Mesenchymal stem cell (in vitro differentiated cells and primary cell): Measurements from ENCODE around the gene HSPB2.
"Not testable (repeated sequence)": the region's sequence is repeated elsewhere in the genome, so short reads cannot be mapped to it uniquely, and the experiment has no call there.

Experiments used
- DNase-seq: peaks from one replicate; pipeline ENCODE4 v3.0.0-alpha.2; 2013
- H2AFZ ChIP-seq: one replicate; pipeline ENCODE4 v1.6.1; 2013; ENCODE audit warnings: low read depth, mild to moderate bottlenecking, control low read depth, inconsistent platforms, low read length, moderate library complexity
- H2AK5ac ChIP-seq: 2 replicates; pipeline ENCODE4 v1.6.1; 2013; ENCODE audit warnings: low read length, moderate library complexity, mild to moderate bottlenecking, inconsistent platforms; ENCODE audit not compliant: severe bottlenecking
- H2BK120ac ChIP-seq: one replicate; pipeline ENCODE4 v1.6.1; 2013; ENCODE audit warnings: low read depth, mild to moderate bottlenecking, inconsistent platforms, low read length, moderate library complexity
- H2BK12ac ChIP-seq, 2 experiments: one replicate each; pipeline ENCODE4 v1.6.1; 2013; ENCODE audit warnings: inconsistent platforms in 2 of 2, low read length in 2 of 2, mild to moderate bottlenecking in 2 of 2, moderate library complexity in 2 of 2, control low read depth in 1 of 2
- H2BK15ac ChIP-seq: one replicate; pipeline ENCODE4 v1.6.1; 2013; ENCODE audit warnings: mild to moderate bottlenecking, low read depth, inconsistent platforms; ENCODE audit not compliant: poor library complexity, severe bottlenecking
- H2BK5ac ChIP-seq: 2 replicates; pipeline ENCODE4 v1.6.1; 2013; ENCODE audit warnings: low read depth, mild to moderate bottlenecking, low read length, control low read depth, inconsistent platforms; ENCODE audit not compliant: poor library complexity, severe bottlenecking
- H3K14ac ChIP-seq, 2 experiments: one replicate each; pipeline ENCODE4 v1.6.1; 2013; ENCODE audit warnings: inconsistent platforms in 2 of 2, low read length in 2 of 2, control low read depth in 1 of 2, mild to moderate bottlenecking in 1 of 2, moderate library complexity in 1 of 2
- H3K18ac ChIP-seq, 2 experiments: one replicate each; pipeline ENCODE4 v1.6.1; 2013; ENCODE audit warnings: inconsistent platforms in 2 of 2, low read length in 2 of 2, control low read depth in 1 of 2, low read depth in 1 of 2, mild to moderate bottlenecking in 1 of 2
- H3K23ac ChIP-seq, 2 experiments: one replicate each; pipeline ENCODE4 v1.6.1; 2013; ENCODE audit warnings: inconsistent platforms in 2 of 2, low read length in 2 of 2, mild to moderate bottlenecking in 2 of 2, moderate library complexity in 2 of 2, control low read depth in 1 of 2
- H3K27ac ChIP-seq: 2 replicates; pipeline ENCODE4 v1.5.1; 2013; ENCODE audit warnings: mild to moderate bottlenecking, moderate library complexity, low read length, control low read depth, inconsistent platforms; ENCODE audit not compliant: poor library complexity, severe bottlenecking
- H3K27me3 ChIP-seq, 2 experiments: 2 replicates each; pipeline versions ENCODE4 v1.6.1 to v1.7.0; 2013; ENCODE audit warnings: low read length in 2 of 2, mild to moderate bottlenecking in 2 of 2, moderate library complexity in 2 of 2, control low read depth in 1 of 2, inconsistent platforms in 1 of 2; ENCODE audit not compliant: control insufficient read depth in 1 of 2, insufficient read depth in 1 of 2
- H3K36me3 ChIP-seq, 2 experiments: 2 replicates each; pipeline versions ENCODE4 v1.6.1 to v1.7.0; 2013; ENCODE audit warnings: low read length in 2 of 2, control low read depth in 1 of 2, inconsistent platforms in 1 of 2, low read depth in 1 of 2, mild to moderate bottlenecking in 1 of 2; ENCODE audit not compliant: insufficient read depth in 2 of 2, control insufficient read depth in 1 of 2
- H3K4ac ChIP-seq, 2 experiments: one replicate each; pipeline ENCODE4 v1.6.1; 2013; ENCODE audit warnings: inconsistent platforms in 2 of 2, low read length in 2 of 2, mild to moderate bottlenecking in 2 of 2, moderate library complexity in 2 of 2, control low read depth in 1 of 2, low read depth in 1 of 2
- H3K4me1 ChIP-seq: 2 replicates; pipeline ENCODE4 v1.6.1; 2013; ENCODE audit warnings: low read depth, low read length, control low read depth; ENCODE audit not compliant: control insufficient read depth, insufficient read depth
- H3K4me2 ChIP-seq: 2 replicates; pipeline ENCODE4 v1.6.1; 2013; ENCODE audit warnings: low read length, mild to moderate bottlenecking, inconsistent platforms; ENCODE audit not compliant: poor library complexity, severe bottlenecking
- H3K4me3 ChIP-seq, 2 experiments: 2 replicates each; pipeline versions ENCODE4 v1.5.1 to v1.7.0; 2013; ENCODE audit warnings: low read length in 2 of 2, mild to moderate bottlenecking in 2 of 2, control low read depth in 1 of 2, low read depth in 1 of 2; ENCODE audit not compliant: insufficient read depth in 1 of 2
- H3K79me1 ChIP-seq: replicated peaks from 2 replicates; pipeline ENCODE4 v1.6.1; 2013; ENCODE audit warnings: mild to moderate bottlenecking, control low read depth, low read length, inconsistent platforms; ENCODE audit not compliant: poor library complexity, severe bottlenecking
- H3K9ac ChIP-seq: 2 replicates; pipeline ENCODE4 v1.7.0; 2013; ENCODE audit warnings: mild to moderate bottlenecking, low read length, moderate library complexity
- H3K9me3 ChIP-seq: 2 replicates; pipeline ENCODE4 v1.7.0; 2013; ENCODE audit warnings: mild to moderate bottlenecking, low read length; ENCODE audit not compliant: control insufficient read depth
- H4K8ac ChIP-seq: one replicate; pipeline ENCODE4 v1.6.1; 2013; ENCODE audit warnings: inconsistent platforms, mild to moderate bottlenecking, low read length, moderate library complexity
- H4K91ac ChIP-seq: one replicate; pipeline ENCODE4 v1.6.1; 2013; ENCODE audit warnings: mild to moderate bottlenecking, low read length, inconsistent platforms
- WGBS: methylation state at CpG from one replicate; pipeline ENCODE4 v1.1.7; 2013; ENCODE audit warnings: mixed read lengths; 5-methylcytosine and 5-hydroxymethylcytosine counted together

The HSPB2 gene

GRCh38 chr11:111882202-111882601 lies 30.3 kb upstream of the HSPB2 start:
- H3K27ac ChIP-seq, result no peak overlapping the region
- 97% methylated on average over 4 of the region's 5 CpGs for WGBS
- H2BK5ac ChIP-seq, result no peak overlapping the region

GRCh38 chr11:111885053-111885452 lies 27.5 kb upstream of the HSPB2 start:
- H3K4me3 ChIP-seq, H3K27ac ChIP-seq, H3K14ac ChIP-seq, H3K4me2 ChIP-seq, H2BK5ac ChIP-seq, H3K79me1 ChIP-seq, H3K4me1 ChIP-seq, H3K23ac ChIP-seq, H2AK5ac ChIP-seq, H3K36me3 ChIP-seq, H2BK15ac ChIP-seq, H4K8ac ChIP-seq, H4K91ac ChIP-seq, H3K18ac ChIP-seq, H2AFZ ChIP-seq, H2BK120ac ChIP-seq, H3K9me3 ChIP-seq, H3K9ac ChIP-seq, H3K4ac ChIP-seq, H3K27me3 ChIP-seq, H2BK12ac ChIP-seq, DNase-seq: not testable (repeated sequence)
- 71% methylated on average over 4 of the region's 4 CpGs for WGBS

More at GRCh38 chr11:111882202-111882601, 30.3 kb upstream of the HSPB2 start:
- H2AK5ac ChIP-seq, result no peak overlapping the region
- no peak overlapping the region for H3K9ac ChIP-seq
- H3K18ac ChIP-seq, result no peak overlapping the region
- no peak overlapping the region for H3K4me3 ChIP-seq
- H3K27me3 ChIP-seq, result no peaks in the 10 kb centered on the region
- H2BK120ac ChIP-seq, result no peak overlapping the region
- H3K14ac ChIP-seq, result no peak overlapping the region
- no peak overlapping the region for H3K23ac ChIP-seq
- DNase-seq, result no peak
- peaks cover 0 to 4% of the 10 kb centered on the region in 2 experiments for H3K36me3 ChIP-seq
- H2BK12ac ChIP-seq, result no peak overlapping the region
- H3K9me3 ChIP-seq, result no peaks in the 10 kb centered on the region
- no peak overlapping the region for H2AFZ ChIP-seq
- H4K91ac ChIP-seq, result no peak overlapping the region
- no peak overlapping the region for H3K4me2 ChIP-seq
- no peaks in the 10 kb centered on the region for H3K4me1 ChIP-seq
- no peak overlapping the region for H3K4ac ChIP-seq
- H4K8ac ChIP-seq, result no peak overlapping the region
- no peak overlapping the region for H2BK15ac ChIP-seq
- H3K79me1 ChIP-seq, result no peaks in the 10 kb centered on the region

GRCh38 chr11:111886032-111886431 lies 26.5 kb upstream of the HSPB2 start:
- H3K9ac ChIP-seq, result no peak overlapping the region
- H3K4me1 ChIP-seq, result no peaks in the 10 kb centered on the region
- no peaks in the 10 kb centered on the region for H3K27me3 ChIP-seq
- H2AK5ac ChIP-seq, result no peak overlapping the region
- no peaks in the 10 kb centered on the region for H3K9me3 ChIP-seq
- no peak overlapping the region for H3K14ac ChIP-seq
- no peak overlapping the region for H3K4me2 ChIP-seq
- H3K4ac ChIP-seq, result no peak overlapping the region
- H3K18ac ChIP-seq, result no peak overlapping the region
- no peak overlapping the region for H2BK5ac ChIP-seq
- no peak overlapping the region for H2AFZ ChIP-seq
- no peak overlapping the region for H2BK15ac ChIP-seq
- H4K91ac ChIP-seq, result no peak overlapping the region
- H3K36me3 ChIP-seq, result peaks cover 0 to 4% of the 10 kb centered on the region in 2 experiments
- no peak overlapping the region for H3K23ac ChIP-seq
- H2BK120ac ChIP-seq, result no peak overlapping the region
- DNase-seq, result no peak
- WGBS, result 100% methylated on average over 1 of the region's 4 CpGs
- H2BK12ac ChIP-seq, result no peak overlapping the region
- H3K27ac ChIP-seq, result no peak overlapping the region
- no peak overlapping the region for H3K4me3 ChIP-seq
- H4K8ac ChIP-seq, result no peak overlapping the region
- H3K79me1 ChIP-seq, result no peaks in the 10 kb centered on the region

- Histone ChIP-seq H2BK15ac (no peak overlapping the region), H2BK12ac (no peak overlapping the region), H4K8ac (no peak overlapping the region), H2AK5ac (no peak overlapping the region), H3K27ac (no peak overlapping the region), H3K4me3 (no peak overlapping the region), H3K9ac (no peak overlapping the region), H3K4me1 (no peaks in the 10 kb centered on the region), H3K36me3 (peaks cover 0 to 4% of the 10 kb centered on the region in 2 experiments), H3K79me1 (no peaks in the 10 kb centered on the region), H2BK120ac (no peak overlapping the region), H4K91ac (no peak overlapping the region), H3K18ac (no peak overlapping the region), H3K27me3 (no peaks in the 10 kb centered on the region), H2BK5ac (no peak overlapping the region), H3K23ac (no peak overlapping the region), H3K9me3 (peaks cover 4% of the 10 kb centered on the region), H3K4me2 (no peak overlapping the region), H2AFZ (no peak overlapping the region), H3K14ac (no peak overlapping the region), H3K4ac (no peak overlapping the region)
- DNase-seq, result no peak
- 93% methylated on average over 1 of the region's 2 CpGs for WGBS
Observed at GRCh38 chr11:111886844-111887243, 25.7 kb upstream of the HSPB2 start.
